ENCODE results near the gene UAP1L1.

DNA sequence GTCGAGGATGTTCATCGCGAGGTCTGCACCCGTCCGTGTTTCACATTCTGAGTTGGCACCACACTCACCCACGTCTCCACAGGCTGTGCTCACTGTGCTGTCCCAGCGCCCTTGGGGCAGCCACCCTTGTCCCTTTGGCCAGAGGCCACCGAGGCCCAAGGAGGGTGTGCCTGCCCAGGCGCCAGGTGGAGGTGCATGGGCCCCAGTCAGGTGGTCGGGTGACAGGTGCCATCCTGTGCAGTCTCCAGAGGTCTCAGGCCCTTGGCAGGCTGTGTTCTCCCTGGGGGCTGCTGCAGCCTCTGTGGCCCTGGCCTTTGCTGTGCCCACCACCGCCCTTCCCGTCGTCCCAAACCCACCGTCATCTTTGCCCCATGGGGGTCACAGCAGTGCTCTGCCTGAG lies 21.9 kb downstream of the UAP1L1 start:
- TF ChIP-seq PAX5 (IDR thresholded peaks at IDR 0.05; ENCODE audit: insufficient read depth, low read length, severe bottlenecking), result no peak
- TF ChIP-seq POLR2A (IDR thresholded peaks at IDR 0.05; ENCODE audit: low read depth, low read length), result no peak
- no peak for TF ChIP-seq POLR2AphosphoS5 (IDR thresholded peaks at IDR 0.05; ENCODE audit: low read depth, low read length)
- TF ChIP-seq TAF1 (IDR thresholded peaks at IDR 0.05; ENCODE audit: low read depth, low read length), result no peak
- no peak for TF ChIP-seq SPI1 (IDR thresholded peaks at IDR 0.05; ENCODE audit: low read depth, low read length)
- TF ChIP-seq POU2F2 (IDR thresholded peaks at IDR 0.05; ENCODE audit: low read depth, low read length), result no peak

Data from GM12891 (cell line).